Measurements from ENCODE around the gene LINGO4.
"Not testable (repeated sequence)": the region's sequence is repeated elsewhere in the genome, so short reads cannot be mapped to it uniquely, and the experiment has no call there.

LINGO4 gene

GRCh38 chr1:151774256-151774922 is 30.8 kb downstream of the LINGO4 start:
- Histone ChIP-seq H3K9ac (ENCODE audit: low read depth, low read length, poor library complexity, severe bottlenecking) (no peak overlapping the region), H2AFZ (ENCODE audit: low read length) (no peak overlapping the region), H4K20me1 (ENCODE audit: insufficient read depth, low read length, poor library complexity, severe bottlenecking) (no peaks in the 10 kb centered on the region), H3K4me3 (ENCODE audit: low read length, poor library complexity, severe bottlenecking) (no peak overlapping the region), H3F3A (ENCODE audit: low read depth) (no peaks in the 10 kb centered on the region), H3K79me2 (ENCODE audit: insufficient read depth, low read length) (no peaks in the 10 kb centered on the region), H3K4me2 (ENCODE audit: low read depth, low read length, poor library complexity, severe bottlenecking) (no peak overlapping the region), H3K36me3 (ENCODE audit: insufficient read depth, low read length) (no peaks in the 10 kb centered on the region; the same call in 1 of the 2 replicates), H3K4me1 (ENCODE audit: insufficient read depth, low read length, poor library complexity, severe bottlenecking) (no peaks in the 10 kb centered on the region), H3K9me3 (ENCODE audit: insufficient read depth, low read depth, low read length) (no peaks in the 10 kb centered on the region), H3K9me2 (replicated peaks; ENCODE audit: low read depth, low read length) (no peaks in the 10 kb centered on the region), H3K27me3 (ENCODE audit: insufficient read depth, low read length, poor library complexity, severe bottlenecking) (no peaks in the 10 kb centered on the region)
- TF ChIP-seq, protein P1, sequence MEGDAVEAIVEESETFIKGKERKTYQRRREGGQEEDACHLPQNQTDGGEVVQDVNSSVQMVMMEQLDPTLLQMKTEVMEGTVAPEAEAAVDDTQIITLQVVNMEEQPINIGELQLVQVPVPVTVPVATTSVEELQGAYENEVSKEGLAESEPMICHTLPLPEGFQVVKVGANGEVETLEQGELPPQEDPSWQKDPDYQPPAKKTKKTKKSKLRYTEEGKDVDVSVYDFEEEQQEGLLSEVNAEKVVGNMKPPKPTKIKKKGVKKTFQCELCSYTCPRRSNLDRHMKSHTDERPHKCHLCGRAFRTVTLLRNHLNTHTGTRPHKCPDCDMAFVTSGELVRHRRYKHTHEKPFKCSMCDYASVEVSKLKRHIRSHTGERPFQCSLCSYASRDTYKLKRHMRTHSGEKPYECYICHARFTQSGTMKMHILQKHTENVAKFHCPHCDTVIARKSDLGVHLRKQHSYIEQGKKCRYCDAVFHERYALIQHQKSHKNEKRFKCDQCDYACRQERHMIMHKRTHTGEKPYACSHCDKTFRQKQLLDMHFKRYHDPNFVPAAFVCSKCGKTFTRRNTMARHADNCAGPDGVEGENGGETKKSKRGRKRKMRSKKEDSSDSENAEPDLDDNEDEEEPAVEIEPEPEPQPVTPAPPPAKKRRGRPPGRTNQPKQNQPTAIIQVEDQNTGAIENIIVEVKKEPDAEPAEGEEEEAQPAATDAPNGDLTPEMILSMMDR (conservative IDR thresholded peaks at IDR 0.05; ENCODE audit: low read length), result no peak
- TF ChIP-seq EZH2phosphoT487 (IDR thresholded peaks at IDR 0.05; ENCODE audit: borderline replicate concordance), result no peak

- H3K27me3 ChIP-seq (ENCODE audit: insufficient read depth, low read length, poor library complexity, severe bottlenecking), result no peaks in the 10 kb centered on the region
- no peak overlapping the region for H3K4me2 ChIP-seq (ENCODE audit: low read depth, low read length, poor library complexity, severe bottlenecking)
- TF ChIP-seq EZH2phosphoT487 (IDR thresholded peaks at IDR 0.05; ENCODE audit: borderline replicate concordance), result no peak
- TF ChIP-seq, protein P1 (conservative IDR thresholded peaks at IDR 0.05; ENCODE audit: low read length), result no peak
- no peak overlapping the region for H3K4me3 ChIP-seq (ENCODE audit: low read length, poor library complexity, severe bottlenecking)
- H2AFZ ChIP-seq (ENCODE audit: low read length), result no peak overlapping the region
- H3K9me3 ChIP-seq (ENCODE audit: insufficient read depth, low read depth, low read length), result no peaks in the 10 kb centered on the region
- H4K20me1 ChIP-seq (ENCODE audit: insufficient read depth, low read length, poor library complexity, severe bottlenecking), result no peaks in the 10 kb centered on the region
- no peaks in the 10 kb centered on the region for H3F3A ChIP-seq (ENCODE audit: low read depth)
- no peaks in the 10 kb centered on the region; the same call in 1 of the 2 replicates for H3K36me3 ChIP-seq (ENCODE audit: insufficient read depth, low read length)
- H3K9ac ChIP-seq (ENCODE audit: low read depth, low read length, poor library complexity, severe bottlenecking), result no peak overlapping the region
- H3K4me1 ChIP-seq (ENCODE audit: insufficient read depth, low read length, poor library complexity, severe bottlenecking), result no peaks in the 10 kb centered on the region
- no peaks in the 10 kb centered on the region for H3K9me2 ChIP-seq (replicated peaks; ENCODE audit: low read depth, low read length)
- H3K79me2 ChIP-seq (ENCODE audit: insufficient read depth, low read length), result no peaks in the 10 kb centered on the region
Measured at GRCh38 chr1:151773702-151774101, 31.5 kb downstream of the LINGO4 start.

- H3K36me3 ChIP-seq (ENCODE audit: insufficient read depth, low read length); H3F3A ChIP-seq (ENCODE audit: low read depth); H2AFZ ChIP-seq (ENCODE audit: low read length): not testable (repeated sequence)
Measured at GRCh38 chr1:151769270-151769669, 35.9 kb downstream of the LINGO4 start.

DNA sequence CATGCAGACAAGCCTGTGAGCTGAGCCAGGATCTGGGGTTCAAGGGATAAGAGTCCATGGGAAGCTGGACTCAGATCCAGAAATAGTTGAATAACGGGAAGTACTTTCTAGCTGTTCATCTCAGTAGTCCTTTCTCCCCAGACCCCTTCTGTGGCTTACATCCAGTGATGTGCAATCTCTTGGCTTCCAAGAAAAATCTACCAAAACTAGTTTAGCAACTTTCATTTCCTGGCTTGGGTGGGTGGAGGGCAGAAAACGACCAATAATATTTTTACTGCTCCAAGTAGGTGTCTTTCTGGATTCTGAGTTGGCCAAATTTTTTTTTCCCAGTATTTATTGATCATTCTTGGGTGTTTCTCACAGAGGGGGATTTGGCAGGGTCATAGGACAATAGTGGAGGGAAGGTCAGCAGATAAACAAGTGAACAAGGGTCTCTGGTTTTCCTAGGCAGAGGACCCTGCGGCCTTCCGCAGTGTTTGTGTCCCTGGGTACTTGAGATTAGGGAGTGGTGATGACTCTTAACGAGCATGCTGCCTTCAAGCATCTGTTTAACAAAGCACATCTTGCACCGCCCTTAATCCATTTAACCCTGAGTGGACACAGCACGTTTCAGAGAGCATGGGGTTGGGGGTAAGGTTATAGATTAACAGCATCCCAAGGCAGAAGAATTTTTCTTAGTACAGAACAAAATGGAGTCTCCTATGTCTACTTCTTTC is 36.7 kb downstream of the LINGO4 start:
- not testable (repeated sequence) for H3K9me3 ChIP-seq (ENCODE audit: insufficient read depth, low read depth, low read length); H3K9me2 ChIP-seq (replicated peaks; ENCODE audit: low read depth, low read length); H2AFZ ChIP-seq (ENCODE audit: low read length); H3K4me3 ChIP-seq (ENCODE audit: low read length, poor library complexity, severe bottlenecking); H3K4me2 ChIP-seq (ENCODE audit: low read depth, low read length, poor library complexity, severe bottlenecking); H3F3A ChIP-seq (ENCODE audit: low read depth); H3K4me1 ChIP-seq (ENCODE audit: insufficient read depth, low read length, poor library complexity, severe bottlenecking); H3K9ac ChIP-seq (ENCODE audit: low read depth, low read length, poor library complexity, severe bottlenecking); H4K20me1 ChIP-seq (ENCODE audit: insufficient read depth, low read length, poor library complexity, severe bottlenecking); H3K36me3 ChIP-seq (ENCODE audit: insufficient read depth, low read length); H3K79me2 ChIP-seq (ENCODE audit: insufficient read depth, low read length); H3K27me3 ChIP-seq (ENCODE audit: insufficient read depth, low read length, poor library complexity, severe bottlenecking)

More at GRCh38 chr1:151769270-151769669, 35.9 kb downstream of the LINGO4 start:
- H3K4me1 ChIP-seq (ENCODE audit: insufficient read depth, low read length, poor library complexity, severe bottlenecking); H3K9ac ChIP-seq (ENCODE audit: low read depth, low read length, poor library complexity, severe bottlenecking); H3K4me3 ChIP-seq (ENCODE audit: low read length, poor library complexity, severe bottlenecking); H3K9me2 ChIP-seq (replicated peaks; ENCODE audit: low read depth, low read length); H3K9me3 ChIP-seq (ENCODE audit: insufficient read depth, low read depth, low read length); H3K27me3 ChIP-seq (ENCODE audit: insufficient read depth, low read length, poor library complexity, severe bottlenecking); H4K20me1 ChIP-seq (ENCODE audit: insufficient read depth, low read length, poor library complexity, severe bottlenecking); H3K79me2 ChIP-seq (ENCODE audit: insufficient read depth, low read length); H3K4me2 ChIP-seq (ENCODE audit: low read depth, low read length, poor library complexity, severe bottlenecking): not testable (repeated sequence)

Data from Loucy (cell line).